Measurements from ENCODE around the gene ZBED3.
"Not testable (repeated sequence)": the region's sequence is repeated elsewhere in the genome, so short reads cannot be mapped to it uniquely, and the experiment has no call there.

The ZBED3 gene, protein sequence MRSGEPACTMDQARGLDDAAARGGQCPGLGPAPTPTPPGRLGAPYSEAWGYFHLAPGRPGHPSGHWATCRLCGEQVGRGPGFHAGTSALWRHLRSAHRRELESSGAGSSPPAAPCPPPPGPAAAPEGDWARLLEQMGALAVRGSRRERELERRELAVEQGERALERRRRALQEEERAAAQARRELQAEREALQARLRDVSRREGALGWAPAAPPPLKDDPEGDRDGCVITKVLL
- total RNA-seq = 0.96 to 1.1 reads per million in 2 donors

DNA sequence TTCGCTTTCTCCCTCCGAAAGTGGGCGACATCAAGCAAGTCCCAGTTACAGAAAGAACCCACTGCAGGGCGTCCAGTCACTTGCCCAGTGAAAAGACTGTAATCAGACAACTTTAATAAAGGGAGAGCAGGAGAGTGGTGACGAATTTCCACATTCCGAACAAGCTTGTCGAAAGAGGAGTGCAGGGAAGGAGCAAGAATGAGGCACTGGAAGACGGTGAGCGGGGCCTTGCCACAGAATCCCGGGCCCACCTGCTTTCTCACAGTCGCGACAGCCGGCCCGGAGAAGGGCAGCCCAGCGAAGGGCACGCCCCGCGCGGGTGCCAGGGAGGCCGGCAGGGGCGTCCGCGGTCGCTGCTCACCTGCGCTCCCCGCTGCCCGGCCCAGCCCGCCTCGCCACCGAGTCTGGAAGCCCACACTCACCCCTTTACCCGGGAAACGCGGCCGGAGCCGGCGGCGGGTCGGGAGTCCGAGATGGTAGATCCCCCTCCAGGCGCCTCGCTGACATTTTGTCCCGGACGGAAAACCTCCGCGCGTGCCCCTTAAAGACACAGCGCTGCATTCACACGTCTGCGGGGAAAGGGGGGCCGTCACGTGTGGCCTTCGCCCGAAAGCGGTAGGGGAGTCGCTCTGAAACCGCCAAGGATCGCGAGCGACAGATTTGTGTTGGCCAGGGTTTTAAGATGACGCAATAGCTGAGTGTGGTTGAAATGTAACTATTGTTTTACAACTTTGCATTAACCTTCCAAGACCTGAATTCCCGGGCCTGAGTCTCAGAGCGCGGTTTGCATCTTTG is at the start of gene ZBED3:
TSS of gene ZBED3 (minus strand) at position 597 of the 795 bp plus-strand sequence. CDS start 9,407 bp downstream, outside the sequence.
- DNase-seq = peak; percentile 50

DNA sequence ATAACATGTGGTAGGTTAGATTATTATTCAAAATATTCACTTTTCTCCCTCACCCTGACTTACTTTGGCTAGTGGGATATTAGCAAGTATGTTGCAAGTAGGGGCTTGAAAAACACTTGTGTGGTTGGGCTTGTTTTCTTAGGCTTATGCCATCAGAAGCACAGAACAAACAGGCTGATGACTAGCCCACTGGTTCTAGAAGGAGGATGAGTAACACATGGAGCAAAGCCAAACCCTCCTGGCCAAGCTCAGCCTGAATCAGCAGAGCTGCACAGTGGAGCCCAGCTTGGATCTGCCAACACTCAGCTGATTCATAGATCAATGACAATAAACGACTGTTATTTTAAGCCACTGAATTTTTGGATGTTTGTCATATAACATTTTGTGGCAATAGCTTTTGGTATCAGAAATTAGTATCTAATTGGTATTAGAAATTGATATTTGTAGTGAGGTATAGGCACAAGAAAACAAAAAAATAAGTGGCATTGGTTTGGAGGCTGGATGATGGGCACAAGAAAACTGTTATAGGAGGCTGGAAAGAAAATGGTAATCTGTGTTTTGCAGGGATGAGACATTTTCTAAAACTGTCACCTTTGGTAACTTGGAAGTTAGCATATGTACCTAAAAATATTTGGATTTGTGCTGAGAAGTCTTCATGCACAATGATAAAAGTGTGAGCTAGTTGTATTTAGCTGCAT is 46.1 kb upstream of the ZBED3 start:
- DNase-seq = no peak

DNA sequence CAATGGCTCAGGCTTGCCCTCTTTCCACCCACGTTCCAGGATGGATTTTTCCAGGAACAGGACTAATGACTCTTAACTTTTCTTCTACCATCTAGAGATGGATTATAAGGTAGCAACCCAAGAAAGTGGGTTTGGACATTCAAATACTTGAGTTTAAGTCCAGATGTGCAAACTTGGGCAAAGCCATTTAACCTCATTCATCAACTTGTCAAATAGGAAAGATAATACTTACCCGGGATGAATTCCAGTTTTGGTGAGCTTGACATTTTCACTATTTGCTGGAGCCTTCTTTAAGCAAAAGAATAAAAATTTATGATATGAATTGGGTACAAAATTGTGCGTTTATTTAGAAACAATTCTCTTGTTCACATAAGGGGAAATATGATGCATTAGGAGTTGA is 44.3 kb upstream of the ZBED3 start:
- DNase-seq = no peak

GRCh38 chr5:77129391-77129990 is 42.4 kb upstream of the ZBED3 start:
- DNase-seq = no peak

GRCh38 chr5:77128411-77129061 is 41.5 kb upstream of the ZBED3 start:
- no peak for DNase-seq

GRCh38 chr5:77123057-77123456 is 36.0 kb upstream of the ZBED3 start:
- DNase-seq = no peak

- DNase-seq = no peak
Measured at GRCh38 chr5:77120706-77121105, 33.6 kb upstream of the ZBED3 start.

GRCh38 chr5:77120086-77120485 is 33.0 kb upstream of the ZBED3 start:
- no peak for DNase-seq

DNA sequence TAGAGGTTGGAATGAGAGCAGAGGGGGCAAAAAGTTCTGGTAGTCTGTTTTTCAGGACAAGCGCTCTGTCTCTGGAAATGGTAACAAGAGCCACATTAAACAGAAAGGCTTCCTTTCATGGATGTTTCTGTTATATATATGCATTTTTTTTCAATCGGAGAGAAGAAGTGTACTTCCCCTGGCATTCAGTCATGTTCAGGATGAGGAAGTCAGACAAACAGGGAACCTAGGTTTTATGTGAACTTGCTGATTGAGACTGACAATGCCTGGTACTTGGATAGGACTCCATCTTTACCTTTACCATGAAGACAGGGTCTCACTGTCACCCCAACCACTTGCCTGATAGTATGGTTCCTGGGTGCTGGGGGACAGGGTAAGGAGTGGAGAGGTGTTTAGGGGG is 30.1 kb upstream of the ZBED3 start:
- no peak for DNase-seq

- DNase-seq = not testable (repeated sequence)
Measured at GRCh38 chr5:77107035-77107434, 19.9 kb upstream of the ZBED3 start.

- no peak for DNase-seq
Measured at GRCh38 chr5:77104813-77105212, 17.7 kb upstream of the ZBED3 start.

DNA sequence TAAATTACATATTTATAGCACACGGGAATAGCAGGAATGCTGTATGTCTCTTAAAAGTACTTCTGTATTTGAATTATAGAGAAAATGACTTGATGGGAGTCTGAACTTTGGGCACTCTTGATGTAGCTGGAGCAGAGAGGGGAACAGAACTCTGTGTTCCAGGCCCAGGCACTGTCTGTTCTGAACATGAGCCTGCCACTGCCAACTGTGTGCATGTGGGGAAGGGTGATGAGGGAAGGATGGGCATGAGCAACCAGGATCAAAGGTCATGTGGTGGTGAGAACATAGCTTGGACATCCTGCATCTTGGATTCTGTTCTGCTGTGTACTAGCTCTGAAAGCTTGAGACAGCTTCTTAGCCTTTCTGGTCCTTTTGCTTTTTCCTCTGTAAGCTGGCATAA is 16.4 kb upstream of the ZBED3 start:
- no peak for DNase-seq

- no peak for DNase-seq
Measured at GRCh38 chr5:77102549-77102948, 15.5 kb upstream of the ZBED3 start.

DNA sequence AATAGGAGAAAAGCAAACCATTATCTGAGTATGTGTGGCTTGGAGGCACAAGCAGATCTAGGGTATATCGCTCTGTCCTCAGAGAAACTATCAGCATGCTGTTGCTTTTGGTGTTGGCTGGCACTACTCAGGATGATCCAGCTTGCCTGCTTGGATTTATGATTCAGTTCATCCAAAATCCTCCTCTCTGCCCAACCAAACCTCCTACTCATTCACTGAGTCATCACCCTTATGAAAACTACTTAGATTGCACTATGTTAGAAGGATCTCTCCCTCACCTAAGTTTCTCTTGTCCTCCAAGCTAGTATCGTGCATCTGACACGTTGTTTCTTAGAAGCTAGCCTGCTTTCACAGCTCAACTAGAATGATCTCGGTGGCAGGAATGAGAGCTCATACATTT is 14.2 kb upstream of the ZBED3 start:
- no peak for DNase-seq

- DNase-seq = no peak
Measured at GRCh38 chr5:77095189-77095588, 8.1 kb upstream of the ZBED3 start.

DNA sequence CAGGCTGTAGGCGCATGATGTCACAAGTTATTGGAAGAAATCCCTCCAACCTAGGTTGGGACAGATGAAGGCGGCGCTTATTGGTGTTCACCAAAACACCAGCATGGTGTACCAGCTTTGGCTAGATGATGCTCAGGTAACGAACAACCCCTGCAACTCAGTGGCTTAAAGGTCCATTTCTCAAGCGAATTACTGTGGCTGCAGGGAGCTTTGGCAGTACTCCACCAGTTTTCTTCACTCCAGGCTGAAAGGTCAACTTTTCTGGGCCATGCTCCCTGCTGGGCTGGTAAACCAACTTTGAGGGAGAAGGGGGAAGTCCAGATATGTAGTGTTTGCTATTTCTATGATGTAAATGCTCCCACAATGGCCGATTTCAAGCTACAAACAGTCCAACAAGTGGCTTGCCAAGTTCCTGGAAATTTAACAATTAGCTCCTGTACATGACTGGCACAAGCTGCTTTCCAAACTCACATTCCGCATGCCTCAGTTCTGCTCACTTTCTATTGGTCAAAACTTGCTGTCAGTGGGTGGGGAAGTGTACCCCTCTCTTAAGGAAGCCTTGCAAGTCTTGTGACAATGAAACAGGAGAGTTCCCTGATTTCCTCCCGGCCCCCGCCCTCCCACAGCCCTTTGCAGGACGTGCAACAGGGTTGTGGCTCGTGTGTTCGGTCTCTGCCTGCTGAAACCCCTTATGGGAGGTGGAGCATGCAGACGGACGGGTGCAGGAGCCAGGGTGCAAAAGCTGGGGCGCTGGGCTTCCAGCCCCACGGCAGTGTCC is 588 bp upstream of the ZBED3 start:
- DNase-seq = no peak

- DNase-seq = no peak
Measured at GRCh38 chr5:77086368-77086688, 757 bp downstream of the ZBED3 start.

DNA sequence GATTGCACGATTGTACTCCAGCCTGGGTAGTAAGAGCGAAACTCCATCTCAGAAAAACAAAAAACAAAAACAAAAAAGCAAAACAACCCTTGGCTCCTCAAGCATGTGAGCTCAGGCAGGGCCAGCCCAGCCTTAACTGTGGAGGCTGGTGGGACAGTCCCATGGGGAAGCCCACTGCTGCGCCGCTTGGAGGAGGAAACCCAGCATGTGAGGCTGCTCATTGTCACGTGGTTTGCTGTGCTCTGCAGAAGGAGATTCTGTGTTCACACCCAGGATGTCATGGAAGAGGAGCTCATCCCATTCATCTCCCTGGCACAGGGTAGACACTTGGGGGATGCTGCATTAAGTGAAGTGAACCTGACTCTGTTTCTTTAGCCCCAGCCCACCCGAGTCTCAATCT is 4.0 kb downstream of the ZBED3 start:
- no peak for DNase-seq

DNA sequence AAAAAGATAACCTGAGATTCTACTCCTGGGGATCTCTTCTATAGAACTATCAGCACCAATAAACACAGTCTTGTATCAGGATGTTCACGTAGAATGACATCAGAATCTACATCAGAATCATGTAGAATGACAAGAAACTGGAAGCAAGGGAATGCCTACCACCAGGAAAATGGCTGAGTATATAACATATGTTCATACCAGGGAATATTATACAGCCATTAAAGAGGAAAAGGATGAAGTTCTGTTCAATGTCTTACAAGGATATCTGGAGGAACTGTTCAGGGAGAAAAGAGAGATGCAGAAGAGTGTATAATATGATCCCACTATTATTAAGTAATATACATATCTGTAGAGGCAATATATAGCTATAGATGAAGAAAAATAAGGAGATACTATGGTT is 4.8 kb downstream of the ZBED3 start:
- DNase-seq = no peak

GRCh38 chr5:77080905-77081304 is 6.2 kb downstream of the ZBED3 start:
- no peak for DNase-seq

GRCh38 chr5:77080479-77080878 is 6.6 kb downstream of the ZBED3 start:
- not testable (repeated sequence) for DNase-seq

DNA sequence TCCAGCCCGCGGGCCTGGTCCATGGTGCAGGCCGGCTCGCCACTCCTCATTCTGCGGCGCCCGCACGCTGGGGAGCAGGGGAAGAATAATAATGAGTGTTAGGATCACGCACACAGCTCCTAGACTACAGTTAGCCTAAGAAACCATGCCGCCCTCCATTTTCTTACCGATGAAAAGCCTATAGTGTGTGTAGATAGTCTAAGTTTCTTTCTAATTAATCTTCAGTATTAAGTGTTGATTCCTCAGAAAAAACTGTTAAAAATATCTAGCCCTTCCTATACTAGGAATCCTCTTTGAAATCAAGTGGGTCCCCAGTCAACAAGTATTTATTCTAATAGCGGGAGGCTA is 9.3 kb downstream of the ZBED3 start:
- DNase-seq = no peak
